NB4 (cell line): ENCODE measurements around the gene LPAR1.

Experiments used
- CTCF ChIP-seq: IDR thresholded peaks from one replicate; pipeline ENCODE4 v1.5.1; 2012; ENCODE audit warnings: low read depth, low read length
- MAX ChIP-seq: IDR thresholded peaks from 2 replicates; pipeline ENCODE4 v1.6.1; 2011; ENCODE audit warnings: low read depth, low read length
- MYC ChIP-seq: IDR thresholded peaks from 2 replicates; pipeline ENCODE4 v1.6.1; 2011; ENCODE audit warnings: low read depth, low read length
- POLR2A ChIP-seq: IDR thresholded peaks from 2 replicates; pipeline ENCODE4 v1.6.1; 2011; ENCODE audit warnings: mild to moderate bottlenecking; ENCODE audit not compliant: insufficient read length; ENCODE audit errors: extremely low read depth

- TF ChIP-seq CTCF (no peak), MYC (no peak), POLR2A (no peak), MAX (no peak)
These were observed 143.5 kb downstream of the LPAR1 start for GRCh38 chr9:110894731-110895130.
